HG03378 (cell line): ENCODE measurements around the gene KRTAP19-8.

Source experiments
- ATAC-seq: cut with Tn5 transposase; IDR thresholded peaks from one replicate; pipeline ENCODE4 v1.9.1; 2021; ENCODE audit warnings: mild to moderate bottlenecking, moderate library complexity; ENCODE audit not compliant: unreplicated experiment

Gene KRTAP19-8

DNA sequence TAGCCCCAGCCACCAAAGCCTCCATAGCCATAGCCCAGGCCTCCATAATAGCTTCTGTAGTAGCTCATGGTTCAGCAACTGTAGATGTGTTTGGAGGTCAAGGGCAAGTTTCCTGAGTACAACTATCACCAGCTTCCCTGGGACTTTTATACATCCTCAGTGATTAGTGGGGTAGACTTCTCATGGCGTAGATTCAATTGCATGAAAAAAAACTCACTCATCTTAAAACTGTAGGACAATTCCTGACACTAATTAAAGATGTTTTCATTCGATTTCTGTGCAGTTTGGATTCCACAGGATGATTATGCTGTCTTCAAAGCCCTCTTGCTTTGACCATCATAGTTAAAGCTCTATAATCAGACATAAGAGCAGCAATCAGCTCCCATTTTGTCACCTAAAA lies at the start of gene KRTAP19-8:
KRTAP19-8 (minus strand) TSS at position 101 of the 400 bp plus-strand sequence; CDS start at position 68, 33 bp downstream.
- ATAC-seq, result no peak

DNA sequence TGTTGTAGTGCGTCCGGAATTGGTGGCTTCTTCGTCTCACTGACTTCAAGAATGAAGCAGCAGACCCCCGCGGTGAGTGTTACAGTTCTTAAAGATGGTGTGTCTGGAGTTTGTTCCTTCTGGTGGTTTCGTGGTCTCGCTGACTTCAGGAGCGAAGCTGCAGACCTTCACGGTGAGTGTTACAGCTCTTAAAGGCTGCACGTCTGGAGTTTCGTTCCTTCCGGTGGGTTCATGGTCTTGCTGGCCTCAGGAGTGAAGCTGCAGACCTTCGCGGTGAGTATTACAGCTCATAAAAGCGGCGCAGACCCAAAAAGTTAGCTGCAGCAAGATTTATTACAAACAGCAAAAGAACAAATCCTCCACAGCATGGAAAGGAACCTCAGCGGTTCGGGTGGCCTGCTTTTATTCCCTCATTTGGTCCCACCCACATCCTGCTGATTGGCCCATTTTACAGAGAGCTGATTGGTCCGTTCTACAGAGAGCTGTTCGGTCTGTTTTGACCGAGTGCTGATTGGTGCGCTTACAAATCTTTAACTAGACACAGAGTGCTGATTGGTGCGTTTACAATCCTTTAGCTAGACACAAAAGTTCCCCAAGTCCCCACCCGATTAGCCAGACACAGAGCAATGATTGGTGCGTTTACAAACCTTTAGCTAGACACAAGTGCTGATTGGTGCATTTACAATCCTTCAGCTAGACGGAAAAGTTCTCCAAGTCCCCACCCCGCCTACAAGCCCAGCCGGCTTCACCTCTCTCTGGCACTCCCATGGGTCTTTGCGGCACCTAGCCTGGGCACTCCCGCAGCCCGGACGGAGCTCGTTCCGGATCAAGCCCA lies 49.6 kb upstream of the KRTAP19-8 start:
- no peak for ATAC-seq

DNA sequence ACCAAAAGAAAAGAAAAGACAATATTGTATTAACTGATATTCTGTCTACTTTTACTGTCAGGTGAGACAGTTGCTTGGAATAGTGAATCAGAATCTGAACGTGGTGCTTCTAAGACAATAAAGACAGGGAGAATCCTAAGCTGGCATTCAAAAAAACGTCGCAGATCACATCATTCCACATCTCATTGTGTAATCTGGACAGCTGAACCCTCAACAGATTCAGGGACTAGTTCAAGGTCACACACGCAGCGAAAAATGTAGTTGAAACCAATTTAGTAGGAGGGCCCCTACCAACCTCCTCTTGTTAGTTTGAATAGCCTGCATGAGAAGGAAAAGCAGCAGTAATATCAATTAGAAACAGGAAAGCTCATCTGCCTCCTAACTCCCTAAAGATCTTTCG lies 46.4 kb upstream of the KRTAP19-8 start:
- no peak for ATAC-seq

- peak; percentile 87 for ATAC-seq
Observed at GRCh38 chr21:31078796-31079195, 40.5 kb upstream of the KRTAP19-8 start.

DNA sequence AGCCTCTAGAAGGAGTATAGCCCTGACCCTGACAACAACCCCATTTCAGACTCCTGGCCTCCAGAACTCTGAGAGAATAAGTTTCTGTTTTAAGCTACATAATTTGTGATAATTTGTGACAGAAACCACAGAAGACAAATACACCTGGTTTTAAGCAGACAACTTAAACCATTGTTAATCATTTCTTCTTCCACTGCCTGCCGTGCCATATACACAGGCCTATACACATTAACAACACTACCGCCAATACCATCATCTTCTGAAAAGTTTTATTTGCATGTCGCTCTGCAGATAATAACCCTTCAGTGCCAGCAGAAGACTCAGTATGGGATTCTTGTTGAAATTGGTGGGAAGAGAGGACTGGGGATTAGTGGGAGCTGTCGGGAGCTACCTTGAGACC lies 39.9 kb upstream of the KRTAP19-8 start:
- ATAC-seq, result peak; percentile 42

DNA sequence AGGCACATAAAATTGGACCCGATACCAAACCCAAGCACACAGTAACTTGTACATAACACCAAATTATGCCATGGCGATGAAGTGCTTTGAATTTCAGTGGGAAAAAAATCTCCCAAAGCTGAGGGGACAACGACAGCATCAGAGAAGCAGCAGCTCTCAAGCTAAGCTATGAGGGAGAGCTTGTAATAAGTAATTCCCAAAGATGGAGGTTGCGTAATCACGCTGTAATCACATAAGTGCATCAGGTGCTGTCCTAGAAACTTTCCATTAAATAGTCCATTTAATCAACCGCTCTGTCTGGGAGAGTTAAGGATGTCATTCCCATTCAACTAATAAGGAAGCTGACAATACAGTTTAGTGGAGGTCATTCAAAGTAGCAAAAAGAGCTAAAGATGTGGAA lies 37.6 kb upstream of the KRTAP19-8 start:
- ATAC-seq, result no peak

- ATAC-seq, result no peak
Observed at GRCh38 chr21:31072533-31072932, 34.3 kb upstream of the KRTAP19-8 start.

GRCh38 chr21:31064803-31065202 lies 26.5 kb upstream of the KRTAP19-8 start:
- ATAC-seq, result peak; percentile 82

DNA sequence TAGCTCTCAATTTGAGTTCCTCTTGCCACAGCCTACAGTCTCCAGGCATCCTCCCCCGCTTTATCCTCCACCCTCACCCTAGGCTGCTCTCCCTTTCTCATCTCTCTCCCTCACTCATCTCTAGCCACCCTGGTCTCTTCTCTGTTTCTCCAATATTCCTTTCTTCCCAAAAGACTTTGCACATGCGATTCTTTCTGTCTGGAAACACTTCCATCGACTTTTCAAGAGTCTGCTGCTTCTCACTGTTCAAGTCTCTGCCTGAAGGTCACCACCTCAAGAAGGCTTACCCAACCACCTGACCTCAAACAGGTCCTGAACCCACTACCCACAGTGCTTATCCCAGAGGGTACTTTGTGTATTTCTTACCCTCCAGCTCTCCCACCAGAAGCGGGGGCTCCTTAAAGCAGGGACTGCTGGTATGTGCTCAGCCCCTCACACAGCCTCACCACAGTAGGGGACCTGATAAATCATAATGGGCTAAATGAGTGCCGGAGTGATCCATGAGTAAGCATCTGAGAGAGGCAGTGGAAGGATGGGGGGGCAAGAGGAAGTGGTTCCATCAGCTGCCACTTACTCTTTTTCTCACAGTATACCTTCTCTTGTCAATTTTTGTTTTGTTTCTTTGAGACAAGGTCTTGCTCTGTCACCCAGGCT lies 14.3 kb upstream of the KRTAP19-8 start:
- ATAC-seq, result no peak

GRCh38 chr21:31050577-31051157 lies 12.4 kb upstream of the KRTAP19-8 start:
- no peak for ATAC-seq

DNA sequence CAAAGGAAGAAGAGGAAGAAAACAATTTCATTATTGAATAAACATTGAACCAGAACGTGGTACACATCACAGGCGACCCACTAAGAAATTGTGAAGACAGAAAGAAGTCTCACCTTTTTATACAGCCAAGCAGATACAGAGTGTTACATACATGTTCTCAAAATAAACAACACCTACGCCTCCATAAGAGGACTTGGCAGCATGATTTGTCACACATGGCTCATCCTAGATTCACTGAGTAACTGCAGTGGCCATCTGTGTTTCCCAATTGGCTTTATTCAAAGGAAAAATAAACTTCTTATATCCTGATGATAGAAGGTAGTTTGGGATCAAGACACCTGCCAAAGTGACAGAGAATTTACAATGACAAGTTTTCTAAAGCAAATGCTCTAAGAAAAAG lies 7.6 kb upstream of the KRTAP19-8 start:
- no peak for ATAC-seq

DNA sequence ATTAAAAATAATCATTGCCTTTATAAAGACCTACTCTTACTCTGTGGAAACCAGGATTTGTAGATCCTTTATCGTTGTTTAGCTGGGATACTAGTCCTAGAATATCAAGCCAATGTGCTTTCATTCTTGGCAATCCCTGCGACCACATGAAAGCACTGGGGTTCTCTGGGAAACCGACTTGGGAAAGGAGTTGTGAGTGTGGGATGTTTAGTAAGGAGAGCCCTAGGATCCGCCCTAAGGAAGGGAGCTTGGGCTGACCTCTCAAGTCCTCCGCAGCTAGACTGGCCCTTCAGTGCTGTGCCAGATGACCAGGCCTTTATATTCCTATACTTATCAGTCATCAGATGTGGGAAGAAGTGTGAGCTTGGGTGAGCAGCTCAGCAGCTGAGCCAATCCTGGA lies 5.2 kb upstream of the KRTAP19-8 start:
- no peak for ATAC-seq

- ATAC-seq, result peak; percentile 52
Observed at GRCh38 chr21:31042080-31042464, 3.8 kb upstream of the KRTAP19-8 start.

GRCh38 chr21:31041295-31042079 lies 3.2 kb upstream of the KRTAP19-8 start:
- ATAC-seq, result peak; percentile 58

DNA sequence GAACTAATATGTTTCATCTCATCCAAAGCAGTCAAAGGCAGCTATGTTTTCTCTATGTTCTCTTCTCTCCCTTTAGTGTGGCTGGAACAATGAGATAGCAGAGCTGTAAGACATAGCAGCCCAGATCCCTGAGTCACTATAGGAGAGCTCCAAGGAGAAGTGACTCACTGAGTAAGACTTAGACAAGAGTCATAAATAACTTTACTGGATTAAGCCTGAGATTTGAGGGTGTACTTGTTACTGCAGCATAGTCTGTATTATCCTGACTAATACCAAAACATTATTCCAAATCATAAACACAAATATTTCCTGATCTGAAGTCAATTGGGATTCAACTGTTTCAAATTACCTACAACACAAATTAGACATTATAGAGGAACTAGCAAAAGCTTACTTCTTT lies 3.9 kb downstream of the KRTAP19-8 start:
- no peak for ATAC-seq

DNA sequence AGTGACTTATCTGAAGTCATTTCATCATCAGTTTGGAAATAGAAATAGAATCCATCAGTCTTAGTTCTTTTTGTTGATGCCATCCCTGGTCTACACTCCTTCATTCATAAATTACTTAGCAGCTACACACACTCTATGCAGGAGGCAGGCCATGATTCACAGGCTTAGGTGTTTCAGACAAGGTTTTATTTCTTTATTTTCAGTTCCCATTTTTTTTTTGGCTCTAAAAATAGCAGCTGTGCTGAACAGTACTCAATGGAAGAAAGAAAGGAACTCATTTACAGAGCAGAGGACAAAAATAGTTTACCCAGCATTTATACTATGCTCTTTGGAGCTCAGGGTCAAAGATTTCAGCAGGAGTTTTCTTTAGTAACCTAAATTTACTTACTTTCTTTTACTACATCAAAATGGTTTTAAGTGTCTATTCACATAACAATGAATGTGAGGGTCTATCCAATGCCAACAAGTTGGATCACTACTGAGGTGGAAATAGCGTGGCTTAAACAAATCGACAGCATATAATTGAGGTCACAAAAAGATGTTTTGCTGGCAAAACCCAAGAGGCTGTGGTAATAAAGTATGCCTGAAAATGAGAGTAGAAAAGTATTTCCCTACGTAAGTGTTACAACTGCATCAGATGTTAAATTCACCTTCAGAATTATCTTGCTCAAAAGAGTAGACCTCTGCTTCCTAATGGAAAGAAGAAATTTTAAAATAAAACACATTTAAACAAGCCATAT lies 7.7 kb downstream of the KRTAP19-8 start:
- peak; percentile 90 for ATAC-seq

DNA sequence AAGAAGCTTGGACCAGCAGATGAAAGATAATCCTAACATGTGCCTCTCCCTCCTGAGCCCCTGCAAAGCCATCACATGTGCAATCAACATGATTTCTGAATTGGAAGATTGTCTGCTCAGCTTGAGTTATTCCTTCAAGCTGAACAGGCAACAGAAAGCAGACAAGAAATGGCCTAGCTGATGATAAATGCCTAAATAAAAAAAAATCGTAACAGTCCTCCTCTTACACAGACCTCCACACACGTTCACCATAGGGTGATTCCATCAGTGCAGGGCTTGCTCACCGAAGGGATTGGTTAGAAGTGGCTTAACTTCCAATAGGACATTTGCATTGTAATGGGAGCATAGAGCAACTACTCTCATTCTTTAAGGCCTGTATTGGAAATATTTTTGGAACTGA lies 14.6 kb downstream of the KRTAP19-8 start:
- no peak for ATAC-seq

GRCh38 chr21:31022306-31022705 lies 16.0 kb downstream of the KRTAP19-8 start:
- no peak for ATAC-seq

GRCh38 chr21:31018232-31018631 lies 20.0 kb downstream of the KRTAP19-8 start:
- ATAC-seq, result no peak

- ATAC-seq, result no peak
Observed at GRCh38 chr21:31014891-31015290, 23.4 kb downstream of the KRTAP19-8 start.
